ENCODE results near the gene SELENBP1. TPM values are rescaled to one million over a fixed set of nuclear protein-coding genes. Genes with fewer than 3 reads are reported as not detected.

Gene SELENBP1
- total RNA-seq, 1 donor from 2014 or later, result 413 TPM

DNA sequence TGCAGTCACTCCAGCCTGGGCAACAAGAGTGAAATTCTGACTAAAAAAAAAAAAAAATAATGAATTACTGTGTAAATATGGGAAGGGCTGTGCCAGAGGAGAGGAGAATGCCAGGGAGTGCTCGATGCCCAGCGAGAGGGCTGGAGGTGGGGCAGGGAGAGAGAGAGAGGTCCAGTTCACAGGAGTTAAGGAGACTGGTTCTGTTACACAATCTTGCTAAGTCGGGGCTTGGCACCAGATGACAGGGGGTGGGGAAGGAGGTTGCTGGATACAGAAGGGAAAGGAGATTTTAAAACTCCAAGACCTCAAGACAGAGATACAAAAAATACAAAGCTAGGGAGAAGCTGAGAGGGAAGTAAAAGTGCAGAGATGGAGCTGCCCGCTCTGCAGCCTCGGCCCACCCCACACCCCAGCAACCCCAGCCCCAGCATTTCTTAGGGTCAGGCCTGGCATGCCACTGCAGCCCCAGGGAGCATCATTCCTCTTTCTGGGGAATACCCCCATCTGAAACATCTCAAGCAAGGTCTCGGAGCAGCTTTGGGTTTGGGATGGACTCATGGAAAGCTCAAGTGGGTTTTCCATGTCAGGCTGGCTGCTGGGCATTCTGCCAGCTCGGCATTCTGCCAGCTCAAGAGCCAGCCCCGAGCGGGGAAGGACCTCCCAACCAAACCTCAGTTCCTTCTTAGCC, 991 bp downstream of the SELENBP1 start:
- Histone ChIP-seq H3K4me1 (peaks cover 49% of the 10 kb centered on the region), H3K27ac (peak overlapping the region; percentile 77), H3K36me3 (peaks cover 31% of the 10 kb centered on the region), H3K4me3 (peak overlapping the region; percentile 70), H3K27me3 (ENCODE audit: low read depth) (no peaks in the 10 kb centered on the region), H3K9me3 (no peaks in the 10 kb centered on the region)
- intact Hi-C loops (cut with DNase I), result no loop called here
- TF ChIP-seq, protein P1, sequence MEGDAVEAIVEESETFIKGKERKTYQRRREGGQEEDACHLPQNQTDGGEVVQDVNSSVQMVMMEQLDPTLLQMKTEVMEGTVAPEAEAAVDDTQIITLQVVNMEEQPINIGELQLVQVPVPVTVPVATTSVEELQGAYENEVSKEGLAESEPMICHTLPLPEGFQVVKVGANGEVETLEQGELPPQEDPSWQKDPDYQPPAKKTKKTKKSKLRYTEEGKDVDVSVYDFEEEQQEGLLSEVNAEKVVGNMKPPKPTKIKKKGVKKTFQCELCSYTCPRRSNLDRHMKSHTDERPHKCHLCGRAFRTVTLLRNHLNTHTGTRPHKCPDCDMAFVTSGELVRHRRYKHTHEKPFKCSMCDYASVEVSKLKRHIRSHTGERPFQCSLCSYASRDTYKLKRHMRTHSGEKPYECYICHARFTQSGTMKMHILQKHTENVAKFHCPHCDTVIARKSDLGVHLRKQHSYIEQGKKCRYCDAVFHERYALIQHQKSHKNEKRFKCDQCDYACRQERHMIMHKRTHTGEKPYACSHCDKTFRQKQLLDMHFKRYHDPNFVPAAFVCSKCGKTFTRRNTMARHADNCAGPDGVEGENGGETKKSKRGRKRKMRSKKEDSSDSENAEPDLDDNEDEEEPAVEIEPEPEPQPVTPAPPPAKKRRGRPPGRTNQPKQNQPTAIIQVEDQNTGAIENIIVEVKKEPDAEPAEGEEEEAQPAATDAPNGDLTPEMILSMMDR (IDR thresholded peaks at IDR 0.05), result no peak
- ATAC-seq (peak; percentile 90 to 92), DNase-seq (peak; percentile 87)

DNA sequence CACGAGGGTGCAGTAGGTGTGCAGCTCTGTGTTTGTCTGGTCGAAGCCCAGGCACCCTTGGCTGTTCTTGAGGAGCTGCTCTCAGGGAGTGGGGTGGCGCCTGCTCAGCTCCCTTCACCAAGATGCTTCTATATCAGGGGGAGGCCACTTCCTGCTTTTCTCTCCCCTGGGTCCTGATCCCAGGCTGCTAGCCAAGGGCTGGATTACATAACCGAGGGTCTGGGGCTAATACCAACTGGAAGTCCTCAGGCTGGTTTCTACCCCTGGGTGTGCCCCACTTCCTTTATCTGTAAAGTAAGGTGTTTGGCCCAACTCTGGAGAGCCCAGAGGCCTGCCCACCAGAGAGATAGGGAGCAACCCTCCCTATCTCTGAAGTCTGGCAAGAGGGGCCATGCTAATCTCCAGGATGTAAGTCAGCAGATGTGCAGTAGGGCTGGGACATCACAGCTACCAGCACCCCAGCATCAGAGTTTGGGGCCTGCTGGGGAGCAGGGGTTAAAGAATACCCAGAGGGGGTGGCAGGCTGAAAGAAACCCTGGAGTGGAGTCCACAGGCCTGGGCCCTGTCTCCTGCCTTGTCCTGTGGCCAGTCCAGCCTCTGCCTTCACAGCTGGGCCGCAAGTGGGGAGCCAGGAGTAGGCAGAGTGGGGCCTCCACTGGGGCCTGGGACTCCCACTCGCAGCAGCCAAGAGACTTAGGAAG, 2.1 kb downstream of the SELENBP1 start:
- Histone ChIP-seq H3K4me3 (peak overlapping the region; percentile 70), H3K9me3 (no peaks in the 10 kb centered on the region), H3K27ac (peak overlapping the region; percentile 76), H3K36me3 (peaks cover 42% of the 10 kb centered on the region), H3K4me1 (peaks cover 49% of the 10 kb centered on the region), H3K27me3 (ENCODE audit: low read depth) (no peaks in the 10 kb centered on the region)
- TF ChIP-seq, protein P1 (IDR thresholded peaks at IDR 0.05), result no peak
- ATAC-seq, result peak; percentile 31 to 48
- intact Hi-C loops (cut with DNase I), result no loop called here
- peak; percentile 69 for DNase-seq

DNA sequence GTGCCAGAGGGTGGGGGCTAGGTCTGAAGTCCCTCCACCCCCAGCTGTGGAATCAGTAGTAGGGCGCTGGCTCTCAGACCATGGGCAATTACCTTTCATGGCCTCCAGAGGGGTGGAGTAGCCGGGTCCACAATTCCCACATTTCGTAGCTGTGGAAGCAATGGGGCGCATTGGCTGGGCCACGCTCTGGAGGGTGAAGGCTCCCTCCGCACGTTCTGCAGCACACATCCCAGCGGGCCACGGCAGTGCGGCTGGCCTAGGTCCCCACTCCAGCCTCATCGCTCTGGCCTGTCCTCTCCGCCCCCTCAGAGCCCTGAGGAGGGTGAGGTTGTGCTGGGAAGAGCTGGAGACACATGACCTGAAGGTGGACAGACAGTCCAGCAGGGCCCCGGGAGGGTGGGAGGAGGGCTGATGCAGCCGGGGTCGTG, 2.9 kb downstream of the SELENBP1 start:
- TF ChIP-seq, protein P1 (IDR thresholded peaks at IDR 0.05), result no peak
- Histone ChIP-seq H3K36me3 (peaks cover 49% of the 10 kb centered on the region), H3K4me3 (peak overlapping the region; percentile 70), H3K9me3 (no peaks in the 10 kb centered on the region), H3K4me1 (peaks cover 49% of the 10 kb centered on the region), H3K27me3 (ENCODE audit: low read depth) (no peaks in the 10 kb centered on the region), H3K27ac (peak overlapping the region; percentile 76)
- intact Hi-C loops (cut with DNase I), result no loop called here
- no peak for DNase-seq
- no peak for ATAC-seq

DNA sequence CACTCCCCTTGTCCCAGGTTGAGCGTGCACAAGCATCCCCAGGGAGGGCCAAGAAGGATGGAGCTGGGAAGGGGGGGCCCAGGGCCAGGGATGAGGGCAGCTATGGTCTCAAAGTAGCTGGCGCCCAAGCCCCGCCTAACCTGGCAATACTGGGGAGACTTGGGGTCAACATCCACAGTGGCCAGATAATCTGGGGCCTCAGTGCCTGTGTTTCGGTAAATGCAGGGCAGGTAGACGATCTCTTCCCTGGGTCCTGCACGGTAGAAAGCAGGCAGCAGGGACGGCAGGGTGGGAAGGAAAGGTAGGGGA, 3.2 kb downstream of the SELENBP1 start:
- H3K9me3 ChIP-seq, result no peaks in the 10 kb centered on the region
- ATAC-seq, result no peak
- TF ChIP-seq, protein P1 (IDR thresholded peaks at IDR 0.05), result no peak
- H3K4me3 ChIP-seq, result peak overlapping the region; percentile 70
- H3K36me3 ChIP-seq, result peaks cover 53% of the 10 kb centered on the region
- H3K27me3 ChIP-seq (ENCODE audit: low read depth), result no peaks in the 10 kb centered on the region
- DNase-seq, result no peak
- peak overlapping the region; percentile 76 for H3K27ac ChIP-seq
- H3K4me1 ChIP-seq, result peaks cover 49% of the 10 kb centered on the region
- intact Hi-C loops (cut with DNase I), result no loop called here

DNA sequence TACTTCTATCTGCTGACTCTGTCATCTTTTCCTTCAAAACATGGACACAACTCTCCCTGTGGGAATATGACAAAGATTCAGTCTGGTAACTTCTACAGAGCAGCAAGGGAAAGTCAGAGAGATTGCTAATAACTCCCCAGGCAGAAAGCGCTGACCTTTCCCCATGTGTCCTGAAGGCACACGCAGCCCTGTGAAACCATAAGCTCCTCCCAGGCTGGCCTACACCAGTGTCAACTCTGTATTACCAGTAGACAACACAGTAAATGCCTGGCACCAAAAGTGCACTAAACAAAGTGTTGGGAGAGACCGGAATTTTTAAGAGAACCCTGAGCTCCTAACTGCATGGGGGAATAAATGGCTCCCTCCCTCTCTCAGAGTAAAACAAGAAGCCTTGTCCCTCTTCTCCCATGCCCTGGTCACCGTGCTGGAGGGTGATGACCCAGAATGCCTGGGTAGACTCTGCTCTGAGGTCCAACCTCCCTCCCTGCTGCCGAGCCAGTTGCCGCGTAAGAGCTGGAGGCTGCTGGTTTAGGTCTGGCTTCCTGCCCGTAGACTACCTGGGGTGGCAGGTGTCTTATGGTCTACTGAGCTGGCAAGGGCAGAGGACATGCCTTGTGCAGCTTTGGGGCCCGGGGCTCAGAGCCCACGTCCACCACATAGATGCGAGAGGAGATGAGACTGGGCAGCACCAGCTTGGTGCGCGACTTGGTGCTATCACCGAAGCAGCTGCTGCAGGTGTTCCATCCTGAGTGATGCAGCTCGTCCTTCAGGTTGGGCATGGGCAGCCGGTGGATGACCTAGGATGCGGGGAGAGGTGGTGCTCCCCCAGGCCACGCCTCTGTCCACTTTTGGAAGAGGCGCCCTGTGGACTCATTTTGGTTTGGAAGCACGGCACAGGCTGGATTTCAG, 3.9 kb downstream of the SELENBP1 start:
- no peak overlapping the region for H3K4me3 ChIP-seq
- peaks cover 49% of the 10 kb centered on the region for H3K4me1 ChIP-seq
- peaks cover 59% of the 10 kb centered on the region for H3K36me3 ChIP-seq
- TF ChIP-seq, protein P1 (IDR thresholded peaks at IDR 0.05), result no peak
- intact Hi-C loops (cut with DNase I), result no loop called here
- no peaks in the 10 kb centered on the region for H3K27me3 ChIP-seq (ENCODE audit: low read depth)
- H3K27ac ChIP-seq, result no peak overlapping the region
- DNase-seq (peak; percentile 32), ATAC-seq (no peak)
- no peaks in the 10 kb centered on the region for H3K9me3 ChIP-seq
